Thoracic aorta (tissue), 2 donors: ENCODE data around the gene TOGARAM1. TPM values are rescaled to one million over a fixed set of nuclear protein-coding genes. Genes with fewer than 3 reads are reported as not detected.
A peak's percentile ranks its signal among the peaks of the same experiment; 100 is the strongest.

Experiments
- ATAC-seq: fragments of 150-250 bp; one replicate; pipeline ENCODE4 v1.8.0; 2017; ENCODE audit warnings: low read depth; ENCODE audit not compliant: insufficient number of reproducible peaks, low FRiP score
- DNase-seq: peaks from one replicate; pipeline ENCODE4 v3.0.0-alpha.2; 2020; ENCODE audit warnings: low spot score
- H3K27ac ChIP-seq, 2 donors: fragments of 200-600 bp; sonication (generic); 1 replicate in 1 of 2; 2 replicates in 1 of 2; pipeline ENCODE4 v1.5.1; 2016; ENCODE audit warnings: mild to moderate bottlenecking in 2 of 2, moderate library complexity in 2 of 2
- H3K27me3 ChIP-seq: fragments of 200-600 bp; sonication (generic); replicated peaks from 2 replicates; pipeline ENCODE4 v1.6.0; 2016; ENCODE audit warnings: mild to moderate bottlenecking; ENCODE audit not compliant: insufficient read depth
- H3K36me3 ChIP-seq: fragments of 200-600 bp; sonication (generic); one replicate; pipeline ENCODE4 v1.5.1; 2016
- H3K4me1 ChIP-seq, 2 donors: fragments of 200-600 bp; sonication (generic); 1 replicate in 1 of 2; 2 replicates in 1 of 2; pipeline versions ENCODE4 v1.5.1 to v1.6.0; 2016; ENCODE audit warnings: low read depth in 2 of 2, mild to moderate bottlenecking in 1 of 2; ENCODE audit not compliant: control insufficient read depth in 1 of 2
- H3K4me3 ChIP-seq: fragments of 200-600 bp; sonication (generic); 2 replicates; pipeline ENCODE4 v1.5.1; 2016; ENCODE audit warnings: mild to moderate bottlenecking
- H3K9me3 ChIP-seq: fragments of 200-600 bp; sonication (generic); 2 replicates; pipeline ENCODE4 v1.5.1; 2016
- total RNA-seq, 2 donors: library from RNA; depleted of rRNA; stranded (reverse); fragments of >200 nt; gene quantifications; one replicate each; pipeline versions ENCODE4 v1.1.0 to v1.2.3, GENCODE V29; 2016
- TF ChIP-seq, protein P1 (sequence below): fragments of 200-600 bp; sonication (generic); IDR thresholded peaks from one replicate; pipeline ENCODE4 v1.5.1; 2019; ENCODE audit warnings: antibody characterized with exemption

The TOGARAM1 gene
- total RNA-seq, 2 donors from 2014 or later = 8.5 to 32.0 TPM

DNA sequence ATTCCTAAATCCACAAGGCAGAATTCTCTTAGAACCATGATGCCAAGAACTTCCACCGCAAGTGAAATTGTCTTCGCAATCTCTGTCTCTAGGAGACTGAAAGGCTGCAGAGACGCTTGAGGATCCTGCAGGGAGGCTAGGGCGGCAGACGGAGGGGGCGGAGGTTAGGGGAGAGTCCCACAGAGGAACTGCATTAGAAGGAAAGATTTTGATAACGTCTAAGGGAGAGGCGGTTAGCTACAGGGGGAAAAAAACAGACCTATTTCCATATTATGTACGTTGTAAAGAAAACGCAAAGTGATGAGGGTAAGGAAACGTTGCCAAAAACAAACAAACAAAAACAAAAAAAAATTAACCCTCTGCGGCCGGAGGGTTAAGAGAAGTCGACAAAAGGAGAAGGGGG is 838 bp upstream of the TOGARAM1 start:
- H3K36me3 ChIP-seq = no peaks in the 10 kb centered on the region
- TF ChIP-seq, protein P1, sequence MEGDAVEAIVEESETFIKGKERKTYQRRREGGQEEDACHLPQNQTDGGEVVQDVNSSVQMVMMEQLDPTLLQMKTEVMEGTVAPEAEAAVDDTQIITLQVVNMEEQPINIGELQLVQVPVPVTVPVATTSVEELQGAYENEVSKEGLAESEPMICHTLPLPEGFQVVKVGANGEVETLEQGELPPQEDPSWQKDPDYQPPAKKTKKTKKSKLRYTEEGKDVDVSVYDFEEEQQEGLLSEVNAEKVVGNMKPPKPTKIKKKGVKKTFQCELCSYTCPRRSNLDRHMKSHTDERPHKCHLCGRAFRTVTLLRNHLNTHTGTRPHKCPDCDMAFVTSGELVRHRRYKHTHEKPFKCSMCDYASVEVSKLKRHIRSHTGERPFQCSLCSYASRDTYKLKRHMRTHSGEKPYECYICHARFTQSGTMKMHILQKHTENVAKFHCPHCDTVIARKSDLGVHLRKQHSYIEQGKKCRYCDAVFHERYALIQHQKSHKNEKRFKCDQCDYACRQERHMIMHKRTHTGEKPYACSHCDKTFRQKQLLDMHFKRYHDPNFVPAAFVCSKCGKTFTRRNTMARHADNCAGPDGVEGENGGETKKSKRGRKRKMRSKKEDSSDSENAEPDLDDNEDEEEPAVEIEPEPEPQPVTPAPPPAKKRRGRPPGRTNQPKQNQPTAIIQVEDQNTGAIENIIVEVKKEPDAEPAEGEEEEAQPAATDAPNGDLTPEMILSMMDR = no peak
- ATAC-seq (no peak), DNase-seq (no peak)
- peak overlapping the region; percentile 84 to 85 for H3K27ac ChIP-seq
- peaks cover 41 to 42% of the 10 kb centered on the region in 2 donors for H3K4me1 ChIP-seq
- H3K9me3 ChIP-seq = no peaks in the 10 kb centered on the region
- H3K4me3 ChIP-seq = peak overlapping the region; percentile 83
- no peaks in the 10 kb centered on the region for H3K27me3 ChIP-seq

DNA sequence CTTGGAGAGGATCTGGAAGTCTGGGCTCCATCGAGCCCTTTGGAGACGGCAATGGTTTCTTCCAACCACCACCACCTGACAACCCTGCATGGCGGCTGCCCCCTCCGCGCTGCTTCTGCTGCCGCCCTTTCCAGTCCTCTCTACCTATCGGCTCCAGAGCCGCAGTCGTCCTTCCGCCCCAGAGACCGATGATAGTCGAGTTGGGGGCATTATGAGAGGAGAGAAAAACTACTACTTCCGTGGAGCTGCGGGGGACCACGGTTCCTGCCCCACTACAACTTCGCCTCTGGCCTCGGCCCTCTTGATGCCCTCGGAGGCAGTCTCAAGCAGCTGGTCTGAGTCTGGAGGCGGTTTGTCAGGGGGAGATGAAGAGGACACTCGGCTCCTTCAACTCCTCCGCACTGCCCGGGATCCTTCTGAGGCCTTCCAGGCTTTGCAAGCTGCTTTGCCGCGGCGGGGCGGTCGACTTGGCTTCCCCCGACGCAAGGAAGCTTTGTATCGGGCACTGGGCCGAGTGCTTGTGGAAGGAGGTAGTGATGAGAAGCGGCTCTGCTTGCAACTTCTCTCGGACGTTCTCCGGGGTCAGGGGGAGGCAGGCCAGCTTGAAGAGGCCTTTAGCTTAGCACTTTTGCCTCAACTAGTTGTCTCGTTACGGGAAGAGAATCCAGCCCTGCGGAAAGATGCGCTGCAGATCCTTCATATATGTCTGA is 499 bp downstream of the TOGARAM1 start:
- TF ChIP-seq, protein P1 = no peak
- DNase-seq (peak; percentile 7), ATAC-seq (peak; percentile 30)
- Histone ChIP-seq H3K36me3 (no peaks in the 10 kb centered on the region), H3K4me3 (peak overlapping the region; percentile 83), H3K27me3 (no peaks in the 10 kb centered on the region), H3K9me3 (no peaks in the 10 kb centered on the region), H3K4me1 (peaks cover 44 to 49% of the 10 kb centered on the region in 2 donors), H3K27ac (peak overlapping the region; percentile 65 to 67)

DNA sequence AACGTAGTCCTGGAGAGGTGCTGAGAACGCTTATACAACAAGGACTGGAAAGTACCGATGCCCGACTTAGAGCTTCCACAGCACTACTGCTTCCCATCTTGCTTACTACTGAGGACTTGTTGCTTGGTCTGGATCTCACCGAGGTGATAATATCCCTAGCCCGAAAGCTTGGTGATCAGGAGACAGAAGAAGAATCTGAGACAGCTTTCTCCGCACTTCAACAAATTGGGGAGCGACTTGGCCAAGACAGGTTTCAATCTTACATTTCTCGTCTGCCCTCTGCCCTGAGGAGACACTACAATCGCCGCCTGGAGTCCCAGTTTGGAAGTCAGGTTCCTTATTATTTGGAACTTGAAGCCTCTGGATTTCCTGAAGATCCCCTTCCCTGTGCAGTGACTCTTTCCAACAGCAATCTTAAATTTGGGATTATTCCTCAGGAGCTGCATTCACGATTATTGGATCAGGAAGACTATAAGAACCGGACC is 1.1 kb downstream of the TOGARAM1 start:
- no peak for DNase-seq
- TF ChIP-seq, protein P1 = no peak

DNA sequence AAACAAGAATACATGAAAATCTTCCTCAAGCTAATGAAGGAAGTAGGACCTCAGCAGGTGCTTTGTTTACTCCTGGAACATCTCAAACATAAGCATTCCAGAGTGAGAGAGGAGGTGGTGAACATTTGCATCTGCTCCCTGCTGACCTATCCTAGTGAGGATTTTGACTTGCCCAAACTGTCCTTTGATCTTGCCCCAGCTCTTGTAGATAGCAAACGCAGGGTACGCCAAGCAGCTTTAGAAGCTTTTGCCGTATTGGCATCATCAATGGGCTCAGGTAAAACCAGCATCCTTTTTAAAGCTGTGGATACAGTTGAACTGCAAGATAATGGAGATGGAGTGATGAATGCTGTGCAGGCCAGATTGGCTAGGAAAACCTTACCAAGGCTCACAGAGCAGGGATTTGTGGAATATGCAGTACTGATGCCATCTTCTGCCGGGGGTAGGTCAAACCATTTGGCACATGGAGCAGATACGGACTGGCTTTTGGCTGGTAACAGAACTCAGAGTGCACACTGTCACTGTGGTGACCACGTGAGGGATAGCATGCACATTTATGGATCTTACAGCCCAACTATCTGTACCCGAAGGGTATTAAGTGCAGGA is 1.9 kb downstream of the TOGARAM1 start:
- ATAC-seq = no peak

More for the DNA sequence above, 1.1 kb downstream of the TOGARAM1 start:
- Histone ChIP-seq H3K9me3 (no peaks in the 10 kb centered on the region), H3K27me3 (no peaks in the 10 kb centered on the region), H3K4me1 (peaks cover 42 to 49% of the 10 kb centered on the region in 2 donors), H3K27ac (peak overlapping the region in 1 of 2 donors; percentile 67), H3K4me3 (peak overlapping the region; percentile 83), H3K36me3 (no peaks in the 10 kb centered on the region)
- no peak for ATAC-seq

More for the DNA sequence above, 1.9 kb downstream of the TOGARAM1 start:
- H3K4me3 ChIP-seq = peak overlapping the region; percentile 83
- no peak for DNase-seq
- no peak overlapping the region for H3K27ac ChIP-seq
- peaks cover 43 to 50% of the 10 kb centered on the region in 2 donors for H3K4me1 ChIP-seq
- H3K36me3 ChIP-seq = no peaks in the 10 kb centered on the region
- TF ChIP-seq, protein P1 = no peak
- H3K27me3 ChIP-seq = no peaks in the 10 kb centered on the region
- no peaks in the 10 kb centered on the region for H3K9me3 ChIP-seq
